Mucosa of descending colon (tissue), 3 donors: ENCODE measurements around the gene MCHR2. TPM values are rescaled to one million over a fixed set of nuclear protein-coding genes. Genes with fewer than 3 reads are reported as not detected.

Experiments used
- ATAC-seq: fragments of 200-7000 bp; cut with Tn5 transposase; one replicate; pipeline ENCODE4 v1.9.1; 2020; ENCODE audit warnings: mild to moderate bottlenecking, moderate library complexity
- DNase-seq, 3 donors: peaks; one replicate each; pipeline ENCODE4 v3.0.0-alpha.2; 2020
- H3K36me3 ChIP-seq: fragments of 200-600 bp; one replicate; pipeline ENCODE4 v1.8.0; 2021; ENCODE audit warnings: low read depth, mild to moderate bottlenecking
- H3K4me1 ChIP-seq: fragments of 200-600 bp; one replicate; pipeline ENCODE4 v1.8.0; 2021; ENCODE audit warnings: low read depth, mild to moderate bottlenecking
- H3K4me3 ChIP-seq: fragments of 200-600 bp; one replicate; pipeline ENCODE4 v1.8.0; 2021; ENCODE audit warnings: mild to moderate bottlenecking
- H3K9me3 ChIP-seq: fragments of 200-600 bp; one replicate; pipeline ENCODE4 v1.8.0; 2021; ENCODE audit warnings: mild to moderate bottlenecking
- CTCF ChIP-seq: fragments of 200-600 bp; IDR thresholded peaks from one replicate; pipeline ENCODE4 v1.8.0; 2022; ENCODE audit warnings: antibody characterized with exemption, mild to moderate bottlenecking
- intact Hi-C, 2 donors: fragments of 100-400 bp; cut with DNase I in 1 of 2; cut with micrococcal nuclease in 1 of 2; formaldehyde crosslinking; loops; one replicate each; pipeline versions ENCODE4 v1.11.0 to v1.11.1; 2022; cut with DNase I, micrococcal nuclease
- total RNA-seq, 3 donors: library from RNA; stranded (reverse); fragmentation: NEBNext Ultra II Directional in 2 of 3; extraction: Animal tissue kit (Norgen Biotek cat#: 25700) in 2 of 3; gene quantifications; one replicate each; pipeline versions ENCODE4 v1.2.1 to v1.2.4, GENCODE V29; 2021 to 2023
- donor health status: DM: no; HTN: no; CAD: no; lungs with moderate emphysema.
- donor health status: DM: no; HTN: no; CAD: no.
- donor health status: DM: no; HTN: yes; CAD: no.

Gene MCHR2
- total RNA-seq, 3 donors from 2014 or later = not detected

DNA sequence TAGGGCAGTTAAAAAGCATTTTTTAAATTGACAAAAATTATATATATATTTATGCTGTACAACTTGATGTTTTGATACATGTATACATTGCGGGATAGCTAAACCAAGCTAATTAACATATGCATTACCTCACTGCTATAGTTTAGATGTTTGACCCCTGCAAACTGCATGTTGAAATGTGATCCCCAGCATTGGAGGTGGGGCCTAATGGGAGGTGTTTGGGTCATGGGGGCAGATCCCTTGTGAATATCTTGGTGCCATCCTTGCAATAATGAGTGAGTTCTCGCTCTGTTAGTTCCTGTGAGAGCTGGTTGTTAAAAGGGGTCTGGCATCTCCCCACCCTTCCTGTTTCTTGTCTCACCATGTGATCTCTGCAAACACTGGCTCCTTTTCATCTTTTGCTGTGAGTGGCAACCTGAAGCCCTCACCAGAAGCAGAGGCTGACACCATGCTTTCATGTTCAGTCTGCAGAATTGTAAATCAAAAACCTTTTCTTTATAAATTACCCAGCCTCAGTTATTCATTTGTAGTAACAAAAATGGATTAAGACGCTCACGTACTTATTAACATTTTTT lies 111.8 kb downstream of the MCHR2 start:
- intact Hi-C loops = no loop called here

DNA sequence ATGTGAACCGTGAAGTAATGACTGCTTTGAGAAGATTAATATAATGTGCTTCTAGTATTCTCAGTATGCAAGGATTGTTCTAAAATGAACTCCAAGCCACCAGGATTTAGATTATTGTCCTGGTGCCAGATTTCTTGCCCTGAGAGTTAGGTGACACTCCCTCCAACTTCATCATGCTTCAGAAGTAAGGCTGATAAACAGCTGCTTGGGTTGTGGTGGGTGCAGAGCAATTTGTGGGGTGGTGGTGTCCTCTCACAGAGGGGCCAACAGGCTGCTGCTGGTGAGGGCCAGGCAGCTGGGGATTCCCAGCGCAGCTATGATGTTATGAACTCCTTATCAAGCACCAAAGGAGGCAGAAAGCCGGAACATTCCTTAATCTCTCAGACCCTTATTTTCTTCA lies 114.6 kb downstream of the MCHR2 start:
- Histone ChIP-seq H3K36me3 (no peaks in the 10 kb centered on the region), H3K4me1 (no peaks in the 10 kb centered on the region), H3K9me3 (no peaks in the 10 kb centered on the region), H3K4me3 (no peak overlapping the region)
- no peak for ATAC-seq
- TF ChIP-seq CTCF = no peak
- no peak for DNase-seq
- intact Hi-C loops = no loop called here

More for the DNA sequence above, 111.8 kb downstream of the MCHR2 start:
- ATAC-seq (no peak), DNase-seq (no peak)
- H3K4me1 ChIP-seq = no peaks in the 10 kb centered on the region
- no peak overlapping the region for H3K4me3 ChIP-seq
- TF ChIP-seq CTCF = no peak
- no peaks in the 10 kb centered on the region for H3K36me3 ChIP-seq
- H3K9me3 ChIP-seq = no peaks in the 10 kb centered on the region

- Histone ChIP-seq H3K4me3 (no peak overlapping the region), H3K4me1 (no peaks in the 10 kb centered on the region), H3K9me3 (no peaks in the 10 kb centered on the region), H3K36me3 (no peaks in the 10 kb centered on the region)
- DNase-seq = no peak
- no peak for ATAC-seq
- intact Hi-C loops = no loop called here
- TF ChIP-seq CTCF = no peak
Observed at GRCh38 chr6:99875068-99875467, 119.0 kb downstream of the MCHR2 start.

GRCh38 chr6:99873084-99873483 lies 120.9 kb downstream of the MCHR2 start:
- DNase-seq (no peak), ATAC-seq (no peak)
- Histone ChIP-seq H3K4me1 (no peaks in the 10 kb centered on the region), H3K4me3 (no peak overlapping the region), H3K9me3 (no peaks in the 10 kb centered on the region), H3K36me3 (no peaks in the 10 kb centered on the region)
- intact Hi-C loops = no loop called here
- no peak for TF ChIP-seq CTCF

DNA sequence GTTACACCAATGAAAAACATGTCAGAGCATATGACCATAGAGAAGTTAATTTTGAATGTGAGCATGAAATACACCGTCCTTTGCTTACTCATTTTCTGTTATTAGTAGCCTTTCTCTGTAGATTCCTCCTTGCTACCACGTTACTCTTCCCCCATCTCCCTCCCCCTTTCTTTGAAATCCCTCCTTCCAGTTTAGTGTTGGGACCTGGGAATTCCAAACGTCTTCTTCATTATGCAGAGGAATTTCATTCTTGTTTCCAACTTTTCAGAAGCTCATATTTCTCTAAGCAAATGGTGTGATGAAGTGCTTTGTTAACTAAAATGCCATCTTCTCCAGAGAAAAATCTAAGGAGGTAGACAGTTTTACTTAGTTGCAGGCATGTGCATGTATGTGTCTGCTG lies 122.4 kb downstream of the MCHR2 start:
- Histone ChIP-seq H3K4me1 (no peaks in the 10 kb centered on the region), H3K9me3 (no peaks in the 10 kb centered on the region), H3K4me3 (no peak overlapping the region), H3K36me3 (no peaks in the 10 kb centered on the region)
- TF ChIP-seq CTCF = no peak
- intact Hi-C loops = no loop called here
- no peak for ATAC-seq
- no peak for DNase-seq
